ENCODE measurements around the gene SUZ12.
A peak's percentile ranks its signal among the peaks of the same experiment; 100 is the strongest.

SUZ12 gene

DNA sequence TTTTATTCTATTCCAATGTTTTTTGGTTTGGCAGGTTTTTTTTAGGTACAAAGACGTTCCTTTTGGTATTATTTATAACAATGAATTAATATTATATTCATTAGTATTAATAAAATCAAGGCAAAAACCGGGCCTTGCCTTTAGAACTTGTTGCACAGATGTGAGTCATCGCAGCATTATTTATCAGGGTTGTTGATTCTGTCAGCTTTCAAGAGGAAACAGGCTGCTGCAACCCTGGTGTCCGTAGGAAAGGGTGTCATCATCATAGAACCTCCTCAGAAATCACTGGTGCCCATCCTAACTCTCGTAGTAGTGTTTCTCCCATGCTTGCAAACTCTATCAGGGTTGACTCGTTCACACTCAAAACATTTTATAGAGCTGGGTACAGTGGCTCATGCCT lies 60.2 kb downstream of the SUZ12 start:
- H3F3A ChIP-seq (ENCODE audit: control insufficient read depth, insufficient read depth): peaks cover 31% of the 10 kb centered on the region
- no peak overlapping the region for H3K4me3 ChIP-seq (ENCODE audit: low read length)
- H3K27me3 ChIP-seq (ENCODE audit: control insufficient read depth, low read length): no peaks in the 10 kb centered on the region
- H3K9me3 ChIP-seq (ENCODE audit: control insufficient read depth, insufficient read depth, low read length): no peaks in the 10 kb centered on the region
- no peak overlapping the region for H3K4me2 ChIP-seq (ENCODE audit: low read length)
- H3K27ac ChIP-seq (ENCODE audit: low read depth, low read length): no peak overlapping the region
- H4K20me1 ChIP-seq (ENCODE audit: control insufficient read depth, insufficient read depth, low read depth, low read length): peaks cover 5% of the 10 kb centered on the region; the same call in 1 of the 2 replicates
- no peaks in the 10 kb centered on the region for H3K79me2 ChIP-seq (ENCODE audit: control insufficient read depth, low read length)
- no peak for TF ChIP-seq EZH2phosphoT487 (IDR thresholded peaks at IDR 0.05; ENCODE audit: borderline replicate concordance, low read length)
- no peaks in the 10 kb centered on the region for H3K4me1 ChIP-seq (ENCODE audit: control insufficient read depth, low read length)
- no peaks in the 10 kb centered on the region for H3K9me2 ChIP-seq (replicated peaks; ENCODE audit: control insufficient read depth, low read length)
- H3K36me3 ChIP-seq (ENCODE audit: control insufficient read depth, low read length): peaks cover 77% of the 10 kb centered on the region

DNA sequence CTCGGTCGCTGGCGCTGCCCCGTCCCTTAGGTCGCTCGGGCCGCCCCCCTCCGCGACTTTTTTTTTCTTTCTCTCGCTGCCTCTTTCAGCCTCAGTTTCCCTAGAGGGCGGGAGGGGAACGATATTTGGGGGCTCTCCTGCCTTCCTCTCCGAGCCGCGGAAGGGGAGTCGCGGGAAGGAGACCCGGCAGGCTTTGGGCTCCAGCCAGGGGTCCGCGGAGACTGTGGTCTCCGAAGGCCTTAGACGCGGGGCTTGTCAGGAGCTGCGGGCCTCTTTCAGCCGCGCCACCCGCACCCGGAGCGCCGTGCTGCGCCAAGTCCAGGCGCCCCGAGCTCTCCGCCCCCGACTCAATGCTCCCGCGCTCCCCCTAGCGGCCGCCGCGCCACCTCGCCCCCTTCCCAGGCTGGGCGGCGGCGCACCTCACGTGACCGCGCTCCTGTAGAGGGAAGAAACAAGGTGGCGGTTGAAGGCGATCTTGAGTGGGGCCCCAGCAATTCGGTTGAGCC lies 70.2 kb downstream of the SUZ12 start, which contains the start of gene LRRC37B:
LRRC37B (plus strand) TSS at position 427 of the 506 bp plus-strand sequence. CDS start 14,010 bp downstream, outside the sequence.
- no peak for TF ChIP-seq EZH2phosphoT487 (IDR thresholded peaks at IDR 0.05; ENCODE audit: borderline replicate concordance, low read length)
- TF ChIP-seq, protein P1, sequence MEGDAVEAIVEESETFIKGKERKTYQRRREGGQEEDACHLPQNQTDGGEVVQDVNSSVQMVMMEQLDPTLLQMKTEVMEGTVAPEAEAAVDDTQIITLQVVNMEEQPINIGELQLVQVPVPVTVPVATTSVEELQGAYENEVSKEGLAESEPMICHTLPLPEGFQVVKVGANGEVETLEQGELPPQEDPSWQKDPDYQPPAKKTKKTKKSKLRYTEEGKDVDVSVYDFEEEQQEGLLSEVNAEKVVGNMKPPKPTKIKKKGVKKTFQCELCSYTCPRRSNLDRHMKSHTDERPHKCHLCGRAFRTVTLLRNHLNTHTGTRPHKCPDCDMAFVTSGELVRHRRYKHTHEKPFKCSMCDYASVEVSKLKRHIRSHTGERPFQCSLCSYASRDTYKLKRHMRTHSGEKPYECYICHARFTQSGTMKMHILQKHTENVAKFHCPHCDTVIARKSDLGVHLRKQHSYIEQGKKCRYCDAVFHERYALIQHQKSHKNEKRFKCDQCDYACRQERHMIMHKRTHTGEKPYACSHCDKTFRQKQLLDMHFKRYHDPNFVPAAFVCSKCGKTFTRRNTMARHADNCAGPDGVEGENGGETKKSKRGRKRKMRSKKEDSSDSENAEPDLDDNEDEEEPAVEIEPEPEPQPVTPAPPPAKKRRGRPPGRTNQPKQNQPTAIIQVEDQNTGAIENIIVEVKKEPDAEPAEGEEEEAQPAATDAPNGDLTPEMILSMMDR (IDR thresholded peaks at IDR 0.05; ENCODE audit: low read depth, low read length, poor library complexity, severe bottlenecking): peak; percentile 84
- Histone ChIP-seq H3F3A (ENCODE audit: control insufficient read depth, insufficient read depth) (peaks cover 23% of the 10 kb centered on the region), H3K36me3 (ENCODE audit: control insufficient read depth, low read length) (no peaks in the 10 kb centered on the region), H3K79me2 (ENCODE audit: control insufficient read depth, low read length) (peaks cover 42% of the 10 kb centered on the region), H3K27ac (ENCODE audit: low read depth, low read length) (peak within 1 kb of the TSS; percentile 21), H3K4me2 (ENCODE audit: low read length) (peak within 1 kb of the TSS; percentile 70), H4K20me1 (ENCODE audit: control insufficient read depth, insufficient read depth, low read depth, low read length) (no peaks in the 10 kb centered on the region), H3K4me3 (ENCODE audit: low read length) (peak within 1 kb of the TSS; percentile 82), H3K9me2 (replicated peaks; ENCODE audit: control insufficient read depth, low read length) (no peaks in the 10 kb centered on the region), H3K27me3 (ENCODE audit: control insufficient read depth, low read length) (peaks cover 5% of the 10 kb centered on the region; the same call in 1 of the 2 replicates), H3K9me3 (ENCODE audit: control insufficient read depth, insufficient read depth, low read length) (no peaks in the 10 kb centered on the region), H3K4me1 (ENCODE audit: control insufficient read depth, low read length) (peaks cover 17% of the 10 kb centered on the region)

DNA sequence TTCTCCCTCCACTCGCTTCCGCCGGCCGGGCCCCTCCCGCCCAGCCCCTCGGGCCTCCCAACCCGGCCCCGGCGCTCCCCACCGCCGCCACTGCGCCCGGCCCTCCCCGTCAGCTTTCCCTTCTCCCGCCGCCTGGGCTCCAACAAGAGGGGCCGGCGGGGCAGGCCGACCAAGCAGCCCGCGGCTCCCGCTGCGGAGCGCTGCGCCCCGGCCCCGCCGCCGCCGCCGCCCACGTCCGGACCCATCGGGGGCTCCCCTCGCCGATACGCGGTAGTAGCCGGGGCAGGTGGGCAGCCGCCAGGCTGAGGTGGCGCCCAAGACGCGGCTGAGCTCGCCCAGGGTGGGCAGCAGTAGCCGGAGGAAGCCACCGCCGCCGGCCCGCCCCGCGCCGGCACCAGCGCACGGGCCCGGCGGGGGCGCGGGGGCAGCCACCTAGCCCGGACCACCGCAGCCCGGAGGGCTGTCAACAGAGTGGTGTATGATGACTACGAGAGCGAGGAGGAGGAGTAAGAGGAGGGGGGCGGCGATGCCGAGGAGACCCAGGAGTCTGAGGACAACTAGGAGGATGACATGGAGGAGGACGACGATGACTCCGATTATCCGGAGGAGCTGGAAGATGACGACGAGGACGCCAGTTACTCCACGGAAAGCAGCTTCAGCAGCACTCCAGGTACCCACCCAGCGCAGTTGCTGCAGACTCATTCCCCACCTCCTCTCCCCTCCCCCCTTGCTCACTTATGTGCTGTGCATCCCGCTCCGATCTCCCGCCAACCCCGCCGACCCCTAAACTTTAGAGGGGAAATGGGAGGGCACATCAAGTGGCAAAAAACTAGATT lies 70.9 kb downstream of the SUZ12 start:
- Histone ChIP-seq H3K4me3 (ENCODE audit: low read length) (peak overlapping the region; percentile 82), H3K9me2 (replicated peaks; ENCODE audit: control insufficient read depth, low read length) (no peaks in the 10 kb centered on the region), H3K27me3 (ENCODE audit: control insufficient read depth, low read length) (peaks cover 5% of the 10 kb centered on the region; the same call in 1 of the 2 replicates), H3K27ac (ENCODE audit: low read depth, low read length) (peak overlapping the region; percentile 21), H3K4me1 (ENCODE audit: control insufficient read depth, low read length) (peaks cover 17% of the 10 kb centered on the region), H3K79me2 (ENCODE audit: control insufficient read depth, low read length) (peaks cover 49% of the 10 kb centered on the region), H3K4me2 (ENCODE audit: low read length) (peak overlapping the region; percentile 70), H3K36me3 (ENCODE audit: control insufficient read depth, low read length) (no peaks in the 10 kb centered on the region), H3K9me3 (ENCODE audit: control insufficient read depth, insufficient read depth, low read length) (no peaks in the 10 kb centered on the region), H3F3A (ENCODE audit: control insufficient read depth, insufficient read depth) (peaks cover 20% of the 10 kb centered on the region), H4K20me1 (ENCODE audit: control insufficient read depth, insufficient read depth, low read depth, low read length) (no peaks in the 10 kb centered on the region)
- TF ChIP-seq, protein P1 (IDR thresholded peaks at IDR 0.05; ENCODE audit: low read depth, low read length, poor library complexity, severe bottlenecking): no peak
- TF ChIP-seq EZH2phosphoT487 (IDR thresholded peaks at IDR 0.05; ENCODE audit: borderline replicate concordance, low read length): no peak

DNA sequence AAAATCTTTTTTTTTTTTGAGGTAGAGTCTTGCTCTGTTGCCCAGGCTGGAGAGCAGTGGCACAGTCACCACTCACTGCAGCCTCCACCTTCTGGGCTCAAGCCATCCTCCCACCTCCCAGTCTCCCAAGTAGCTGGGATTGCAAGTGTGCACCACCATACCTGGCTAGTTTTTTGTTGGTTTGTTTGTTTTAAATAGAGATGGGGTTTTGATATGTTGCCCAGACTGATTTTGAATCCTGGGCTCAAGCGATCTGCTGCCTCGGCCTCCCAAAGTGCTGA lies 72.4 kb downstream of the SUZ12 start:
- H3K79me2 ChIP-seq (ENCODE audit: control insufficient read depth, low read length): peaks cover 59% of the 10 kb centered on the region
- no peak overlapping the region for H3K27ac ChIP-seq (ENCODE audit: low read depth, low read length)
- TF ChIP-seq EZH2phosphoT487 (IDR thresholded peaks at IDR 0.05; ENCODE audit: borderline replicate concordance, low read length): no peak
- TF ChIP-seq, protein P1 (IDR thresholded peaks at IDR 0.05; ENCODE audit: low read depth, low read length, poor library complexity, severe bottlenecking): no peak
- H3K4me1 ChIP-seq (ENCODE audit: control insufficient read depth, low read length): peaks cover 17% of the 10 kb centered on the region
- H3K36me3 ChIP-seq (ENCODE audit: control insufficient read depth, low read length): no peaks in the 10 kb centered on the region
- no peaks in the 10 kb centered on the region for H4K20me1 ChIP-seq (ENCODE audit: control insufficient read depth, insufficient read depth, low read depth, low read length)
- H3K9me3 ChIP-seq (ENCODE audit: control insufficient read depth, insufficient read depth, low read length): no peaks in the 10 kb centered on the region
- peak overlapping the region; percentile 70 for H3K4me2 ChIP-seq (ENCODE audit: low read length)
- peaks cover 13% of the 10 kb centered on the region for H3F3A ChIP-seq (ENCODE audit: control insufficient read depth, insufficient read depth)
- H3K9me2 ChIP-seq (replicated peaks; ENCODE audit: control insufficient read depth, low read length): no peaks in the 10 kb centered on the region
- H3K4me3 ChIP-seq (ENCODE audit: low read length): peak overlapping the region; percentile 82
- H3K27me3 ChIP-seq (ENCODE audit: control insufficient read depth, low read length): peaks cover 5% of the 10 kb centered on the region; the same call in 1 of the 2 replicates

All from DOHH2 (cell line).